ENCODE measurements around the gene TLL1.

GRCh38 chr4:165864271-165864670, 8.8 kb upstream of the TLL1 start:
- TF ChIP-seq, protein P1, sequence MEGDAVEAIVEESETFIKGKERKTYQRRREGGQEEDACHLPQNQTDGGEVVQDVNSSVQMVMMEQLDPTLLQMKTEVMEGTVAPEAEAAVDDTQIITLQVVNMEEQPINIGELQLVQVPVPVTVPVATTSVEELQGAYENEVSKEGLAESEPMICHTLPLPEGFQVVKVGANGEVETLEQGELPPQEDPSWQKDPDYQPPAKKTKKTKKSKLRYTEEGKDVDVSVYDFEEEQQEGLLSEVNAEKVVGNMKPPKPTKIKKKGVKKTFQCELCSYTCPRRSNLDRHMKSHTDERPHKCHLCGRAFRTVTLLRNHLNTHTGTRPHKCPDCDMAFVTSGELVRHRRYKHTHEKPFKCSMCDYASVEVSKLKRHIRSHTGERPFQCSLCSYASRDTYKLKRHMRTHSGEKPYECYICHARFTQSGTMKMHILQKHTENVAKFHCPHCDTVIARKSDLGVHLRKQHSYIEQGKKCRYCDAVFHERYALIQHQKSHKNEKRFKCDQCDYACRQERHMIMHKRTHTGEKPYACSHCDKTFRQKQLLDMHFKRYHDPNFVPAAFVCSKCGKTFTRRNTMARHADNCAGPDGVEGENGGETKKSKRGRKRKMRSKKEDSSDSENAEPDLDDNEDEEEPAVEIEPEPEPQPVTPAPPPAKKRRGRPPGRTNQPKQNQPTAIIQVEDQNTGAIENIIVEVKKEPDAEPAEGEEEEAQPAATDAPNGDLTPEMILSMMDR (IDR thresholded peaks at IDR 0.05; ENCODE audit: low read length): peak; percentile 12; the same call in 1 of the 2 replicates
- TF ChIP-seq EZH2 (IDR thresholded peaks at IDR 0.05; ENCODE audit: borderline replicate concordance, low read length): no peak
